GM13977 (cell line): ENCODE measurements around the gene LRRC71.

Experiments
- DNase-seq: peaks from one replicate; pipeline ENCODE4 v3.0.0; 2012; ENCODE audit warnings: low spot score
- in situ Hi-C: fragments of 300-500 bp; cut with MboI; formaldehyde crosslinking; loops from one replicate; pipeline ENCODE4 v1.12.0; 2022; ENCODE audit warnings: low sequenced_read_pairs, low pct_unique_long_range_greater_than_20kb, mixed read lengths, inconsistent platforms; ENCODE audit not compliant: unreplicated experiment
- TF ChIP-seq, protein P1 (sequence below): IDR thresholded peaks from 2 replicates; pipeline ENCODE4 v1.5.1; 2012; ENCODE audit warnings: mild to moderate bottlenecking, control low read depth; ENCODE audit not compliant: insufficient read depth; ENCODE audit errors: extremely low read depth, missing control alignments

The LRRC71 gene

DNA sequence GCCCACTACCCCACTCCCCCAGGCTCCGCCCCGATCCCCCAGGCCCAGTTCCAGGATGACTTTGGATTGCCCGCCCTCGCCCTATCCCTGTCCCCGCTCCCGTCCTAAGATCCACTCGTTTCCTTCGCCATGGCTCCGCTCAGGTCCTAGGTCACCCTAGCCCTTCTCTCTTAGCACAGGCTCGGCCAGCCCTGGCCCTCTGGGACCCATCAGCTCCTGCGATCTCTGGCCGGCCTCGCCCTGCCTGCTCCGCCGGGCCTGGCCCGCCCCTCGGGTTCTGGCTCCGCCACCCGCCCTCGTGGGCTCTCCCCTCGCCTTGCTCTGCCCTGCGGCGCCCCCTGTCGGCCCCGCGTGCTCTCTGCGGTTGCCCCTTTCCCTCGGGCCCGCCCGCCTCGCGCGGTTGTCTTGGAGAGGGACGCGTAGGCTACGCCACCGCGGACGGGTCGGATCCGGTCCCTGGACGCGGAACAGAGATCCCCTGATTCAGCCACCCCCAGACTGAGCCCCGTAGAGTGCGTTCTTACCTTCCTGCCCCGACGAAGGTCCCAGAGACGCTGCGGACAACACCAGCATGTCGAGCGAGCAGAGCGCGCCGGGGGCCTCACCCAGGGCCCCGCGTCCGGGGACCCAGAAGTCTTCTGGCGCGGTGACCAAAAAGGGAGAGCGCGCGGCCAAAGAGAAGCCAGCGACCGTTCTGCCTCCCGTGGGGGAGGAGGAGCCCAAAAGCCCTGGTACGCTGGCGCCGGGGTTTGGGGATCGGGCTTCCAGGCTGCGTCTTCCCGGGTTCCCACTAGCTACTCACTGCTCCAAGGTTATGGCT is at the start of gene LRRC71:
Gene LRRC71, plus strand, starts transcription at position 400 of the 820 bp plus-strand sequence. Its CDS starts 172 bp downstream, at position 572.
- TF ChIP-seq, protein P1, sequence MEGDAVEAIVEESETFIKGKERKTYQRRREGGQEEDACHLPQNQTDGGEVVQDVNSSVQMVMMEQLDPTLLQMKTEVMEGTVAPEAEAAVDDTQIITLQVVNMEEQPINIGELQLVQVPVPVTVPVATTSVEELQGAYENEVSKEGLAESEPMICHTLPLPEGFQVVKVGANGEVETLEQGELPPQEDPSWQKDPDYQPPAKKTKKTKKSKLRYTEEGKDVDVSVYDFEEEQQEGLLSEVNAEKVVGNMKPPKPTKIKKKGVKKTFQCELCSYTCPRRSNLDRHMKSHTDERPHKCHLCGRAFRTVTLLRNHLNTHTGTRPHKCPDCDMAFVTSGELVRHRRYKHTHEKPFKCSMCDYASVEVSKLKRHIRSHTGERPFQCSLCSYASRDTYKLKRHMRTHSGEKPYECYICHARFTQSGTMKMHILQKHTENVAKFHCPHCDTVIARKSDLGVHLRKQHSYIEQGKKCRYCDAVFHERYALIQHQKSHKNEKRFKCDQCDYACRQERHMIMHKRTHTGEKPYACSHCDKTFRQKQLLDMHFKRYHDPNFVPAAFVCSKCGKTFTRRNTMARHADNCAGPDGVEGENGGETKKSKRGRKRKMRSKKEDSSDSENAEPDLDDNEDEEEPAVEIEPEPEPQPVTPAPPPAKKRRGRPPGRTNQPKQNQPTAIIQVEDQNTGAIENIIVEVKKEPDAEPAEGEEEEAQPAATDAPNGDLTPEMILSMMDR: peak; percentile 57
- in situ Hi-C loops: no loop called here
- DNase-seq: peak; percentile 81

DNA sequence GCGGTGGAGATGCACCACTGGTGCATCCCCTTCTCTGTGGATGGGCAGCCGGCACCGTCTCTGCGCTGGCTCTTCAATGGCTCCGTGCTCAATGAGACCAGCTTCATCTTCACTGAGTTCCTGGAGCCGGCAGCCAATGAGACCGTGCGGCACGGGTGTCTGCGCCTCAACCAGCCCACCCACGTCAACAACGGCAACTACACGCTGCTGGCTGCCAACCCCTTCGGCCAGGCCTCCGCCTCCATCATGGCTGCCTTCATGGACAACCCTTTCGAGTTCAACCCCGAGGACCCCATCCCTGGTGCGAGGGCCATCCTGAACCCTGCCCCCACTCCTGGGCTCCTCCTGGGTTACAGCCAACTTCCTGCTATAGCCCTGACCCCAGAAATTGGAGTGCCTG is 46.8 kb upstream of the LRRC71 start:
- TF ChIP-seq, protein P1: no peak
- in situ Hi-C loops: loop anchor here (25.0 kb wide), 1 partner anchor 161 kb away; the partner anchor contains the start of gene CRABP2
- no peak for DNase-seq

DNA sequence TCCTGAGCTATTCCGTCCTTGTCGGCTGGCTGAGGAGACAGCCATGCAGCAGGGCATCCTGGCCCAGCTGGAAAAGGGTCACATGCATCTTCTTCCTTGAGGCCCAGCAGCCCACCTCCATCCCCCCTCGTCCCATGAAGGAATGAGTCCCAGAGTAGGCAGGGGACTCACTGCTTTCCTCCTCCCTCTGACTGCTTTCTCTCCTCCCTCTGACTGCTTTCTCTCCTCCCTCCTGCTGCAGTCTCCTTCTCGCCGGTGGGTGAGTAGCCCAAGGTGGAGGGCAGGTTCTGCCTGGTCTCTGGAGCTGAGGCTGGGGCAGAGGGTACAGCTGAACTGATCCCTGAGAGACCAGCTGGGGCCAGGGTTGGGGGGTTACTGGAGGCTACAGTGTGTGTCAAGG is 46.3 kb upstream of the LRRC71 start:
- TF ChIP-seq, protein P1: no peak
- DNase-seq: no peak
- in situ Hi-C loops: loop anchor here (25.0 kb wide), 1 partner anchor 162 kb away; the partner anchor contains the start of gene CRABP2

DNA sequence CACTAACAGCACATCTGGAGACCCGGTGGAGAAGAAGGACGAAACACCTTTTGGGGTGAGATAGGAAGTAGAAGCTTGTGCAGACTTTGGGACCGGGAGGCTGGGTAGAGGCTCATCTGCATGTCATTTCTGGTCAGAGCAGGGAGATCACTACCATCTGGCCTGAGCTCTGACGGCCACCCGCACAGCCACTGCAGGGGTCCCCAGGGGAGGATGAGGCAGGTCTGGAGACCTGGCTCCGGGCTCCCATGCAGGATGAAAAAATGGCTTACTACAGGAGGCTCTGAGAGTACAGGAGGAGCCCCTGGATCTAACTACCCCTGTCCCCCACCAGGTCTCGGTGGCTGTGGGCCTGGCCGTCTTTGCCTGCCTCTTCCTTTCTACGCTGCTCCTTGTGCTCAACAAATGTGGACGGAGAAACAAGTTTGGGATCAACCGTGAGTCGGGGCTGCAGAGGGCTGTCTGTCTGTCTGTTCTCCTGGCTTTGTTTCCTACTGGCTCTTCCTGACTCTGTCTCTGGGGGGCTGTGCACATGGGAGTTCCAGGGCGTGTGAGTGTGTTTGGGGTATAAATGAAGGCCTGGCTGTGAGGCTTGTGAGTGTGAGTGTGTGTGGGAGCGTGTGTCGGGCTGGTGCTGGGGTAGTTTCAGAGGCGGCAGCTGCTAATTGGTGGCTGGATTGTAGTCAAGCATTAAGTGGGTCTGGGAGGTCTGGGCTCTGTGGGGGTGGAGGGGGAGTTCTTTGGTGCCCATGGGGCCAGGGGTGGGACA is 45.7 kb upstream of the LRRC71 start:
- TF ChIP-seq, protein P1: no peak
- DNase-seq: no peak
- in situ Hi-C loops: loop anchor here (25.0 kb wide), 1 partner anchor 162 kb away; the partner anchor contains the start of gene CRABP2

DNA sequence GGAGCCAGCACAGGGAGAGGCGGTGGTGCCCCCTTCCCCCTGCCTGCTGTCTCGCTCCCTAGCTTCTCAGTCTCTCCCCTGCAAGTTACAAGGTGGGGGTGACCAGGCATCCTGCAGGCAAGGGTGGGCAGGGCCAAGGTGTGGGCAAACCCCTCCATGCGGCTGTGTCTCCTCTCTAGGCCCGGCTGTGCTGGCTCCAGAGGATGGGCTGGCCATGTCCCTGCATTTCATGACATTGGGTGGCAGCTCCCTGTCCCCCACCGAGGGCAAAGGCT is 45.2 kb upstream of the LRRC71 start:
- no peak for DNase-seq
- TF ChIP-seq, protein P1: no peak
- in situ Hi-C loops: no loop called here

DNA sequence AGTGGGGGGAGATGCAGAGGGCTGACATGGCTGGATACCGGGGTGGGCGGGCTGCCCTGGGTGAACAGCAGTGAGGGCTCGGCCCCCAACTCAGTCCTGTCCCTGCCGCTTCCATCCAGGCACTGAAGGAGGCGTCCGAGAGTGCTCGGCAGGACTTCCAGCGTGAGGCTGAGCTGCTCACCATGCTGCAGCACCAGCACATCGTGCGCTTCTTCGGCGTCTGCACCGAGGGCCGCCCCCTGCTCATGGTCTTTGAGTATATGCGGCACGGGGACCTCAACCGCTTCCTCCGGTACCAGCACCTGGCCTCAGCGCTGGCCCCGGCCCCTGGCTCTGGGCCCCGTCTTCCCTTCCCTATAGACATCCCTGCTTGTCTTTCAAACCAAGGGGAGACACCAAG is 44.2 kb upstream of the LRRC71 start:
- DNase-seq: no peak
- TF ChIP-seq, protein P1: no peak
- in situ Hi-C loops: no loop called here
